Heart right ventricle (tissue), 16 donors: ENCODE data around the gene FUT8. TPM values are rescaled to one million over a fixed set of nuclear protein-coding genes. Genes with fewer than 3 reads are reported as not detected.

ENCODE experiments used
- ATAC-seq, 8 donors: fragments of 200-7000 bp; cut with Tn5 transposase; one replicate each; pipeline ENCODE4 v1.9.1; 2020; ENCODE audit warnings: mild to moderate bottlenecking in 8 of 8, moderate library complexity in 8 of 8, moderate number of reproducible peaks in 1 of 8
- DNase-seq, 2 donors: peaks; one replicate each; pipeline ENCODE4 v3.0.0-alpha.2; 2020
- H3K27ac ChIP-seq, 10 donors: fragments of 200-600 bp; sonication (generic) in 2 of 10; one replicate each; pipeline versions ENCODE4 v1.5.0 to v1.8.0; 2020 to 2022; ENCODE audit warnings: mild to moderate bottlenecking in 3 of 10
- H3K27me3 ChIP-seq, 7 donors: fragments of 200-600 bp; one replicate each; pipeline ENCODE4 v1.8.0; 2021 to 2022; ENCODE audit warnings: mild to moderate bottlenecking in 2 of 7
- H3K36me3 ChIP-seq, 9 donors: fragments of 200-600 bp; sonication (generic) in 1 of 9; one replicate each; pipeline versions ENCODE4 v1.5.0 to v1.8.0; 2020 to 2022; ENCODE audit warnings: mild to moderate bottlenecking in 2 of 9
- H3K4me1 ChIP-seq, 9 donors: fragments of 200-600 bp; sonication (generic) in 1 of 9; one replicate each; pipeline versions ENCODE4 v1.5.0 to v1.8.0; 2020 to 2022; ENCODE audit warnings: mild to moderate bottlenecking in 4 of 9
- H3K4me3 ChIP-seq, 10 donors: fragments of 200-600 bp; sonication (generic) in 2 of 10; one replicate each; pipeline versions ENCODE4 v1.5.0 to v1.8.0; 2020 to 2022; ENCODE audit warnings: mild to moderate bottlenecking in 7 of 10, moderate library complexity in 2 of 10
- H3K9me3 ChIP-seq, 11 donors: fragments of 200-600 bp in 10 of 11; sonication (generic) in 2 of 11; one replicate each; pipeline versions ENCODE4 v1.5.0 to v1.8.0; 2013 to 2022; ENCODE audit warnings: mild to moderate bottlenecking in 2 of 11, control low read depth in 1 of 11, moderate library complexity in 1 of 11
- CTCF ChIP-seq, 9 donors: fragments of 200-600 bp; sonication (generic) in 2 of 9; IDR thresholded peaks; one replicate each; pipeline versions ENCODE4 v1.5.0 to v1.8.0; 2021 to 2022; ENCODE audit warnings: antibody characterized with exemption in 9 of 9, mild to moderate bottlenecking in 5 of 9, moderate library complexity in 1 of 9
- WGBS, 2 donors: extraction: QIAGEN DNeasy Blood & Tissue Kit; methylation state at CpG; one replicate each; pipeline ENCODE4 v1.1.7; 2013; ENCODE audit warnings: inconsistent platforms in 1 of 2; 5-methylcytosine and 5-hydroxymethylcytosine counted together
- intact Hi-C, 10 donors: fragments of 100-400 bp; cut with DNase I; formaldehyde crosslinking; loops; one replicate each; pipeline versions ENCODE4 v1.11.1 to v1.14.2; 2022
- polyA plus RNA-seq, 2 donors: library from polyadenylated mRNA; stranded (reverse); fragments of 200-250 nt; gene quantifications; one replicate each; pipeline ENCODE4 v1.2.3, GENCODE V29; 2013
- total RNA-seq, 10 donors: library from RNA; stranded (reverse); fragmentation: NEBNext Ultra II Directional in 3 of 10; extraction: Animal tissue kit (Norgen Biotek cat#: 25700) in 3 of 10; gene quantifications; one replicate each; pipeline versions ENCODE4 v1.2.1 to v1.2.4, GENCODE V29; 2021 to 2023
- donor health status: Arrhythmogenic right ventricular cardiomyopathy.
- donor health status: ischemic (EF 13 %, LVEDD 7.1; RV severe dilation, severe dysfunction).
- donor health status: healthy with polysubstance abuse.
- donor health status: DM: no; HTN: yes; CAD: no.
- donor health status: DM: no; HTN: no; CAD: no.
- donor health status: ischemic (EF 25% LVEDD 6.9; RV normal size, moderate dysfunction).
- donor health status: ischemic (EF 25% LVEDD 5.7; RV mildly dilated, moderate dysfunction).
- donor health status: healthy.
- donor health status: DM: yes; HTN: yes; CAD: no.
- donor health status: Ischemic cardiomyopathy.
- donor health status: ischemic (EF 35%, LVEDD 5.7; RV mildly dilated, moderate dysfunction).
- donor health status: nonischemic (EF 11% LVEDD 7.7; RV severe dilation, severe dysfunction).
- donor health status: DM: yes; HTN: yes; CAD: no.
- donor health status: PGD.
- donor health status: ischemic (EF 29% LVEDD 5.4; RV normal size, mild dysfunction).
- donor health status: nonischemic (EF 23%, LVEDD 6.1; RV moderate dilation, normal function).

The FUT8 gene
- total and polyA plus RNA-seq, 12 donors, result 2.9 to 16.1 (median 9.9) TPM

- no peak for ATAC-seq
- TF ChIP-seq CTCF (IDR thresholded peaks at IDR 0.05), result no peak
- Histone ChIP-seq H3K27me3 (no peaks in the 10 kb centered on the region), H3K27ac (no peak overlapping the region), H3K36me3 (no peaks in the 10 kb centered on the region), H3K9me3 (peaks cover 0 to 21% (median 8%) of the 10 kb centered on the region in 11 donors), H3K4me1 (no peaks in the 10 kb centered on the region), H3K4me3 (no peak overlapping the region)
- no peak for DNase-seq
- intact Hi-C loops, result no loop called here
- WGBS, 2 donors, result 71 to 73% methylated on average over 4 of the region's 4 CpGs
These were observed 20.2 kb upstream of the FUT8 start for GRCh38 chr14:65392296-65392695.

- no peak overlapping the region for H3K27ac ChIP-seq
- WGBS, 2 donors, result 65 to 69% methylated on average over 5 of the region's 5 CpGs
- intact Hi-C loops, result no loop called here
- no peak for TF ChIP-seq CTCF (IDR thresholded peaks at IDR 0.05)
- H3K27me3 ChIP-seq, result no peaks in the 10 kb centered on the region
- peaks cover 0 to 21% (median 8%) of the 10 kb centered on the region in 11 donors for H3K9me3 ChIP-seq
- H3K4me1 ChIP-seq, result no peaks in the 10 kb centered on the region
- no peaks in the 10 kb centered on the region for H3K36me3 ChIP-seq
- DNase-seq, result no peak
- H3K4me3 ChIP-seq, result no peak overlapping the region
- no peak for ATAC-seq
These were observed 16.2 kb upstream of the FUT8 start for GRCh38 chr14:65396082-65396910.

- ATAC-seq (no peak), DNase-seq (no peak)
- Histone ChIP-seq H3K36me3 (no peaks in the 10 kb centered on the region), H3K27ac (no peak overlapping the region), H3K9me3 (no peaks in the 10 kb centered on the region), H3K27me3 (no peaks in the 10 kb centered on the region), H3K4me1 (no peaks in the 10 kb centered on the region), H3K4me3 (no peak overlapping the region)
- intact Hi-C loops, result loop anchor here in 1 of 10 donors (10.0 kb wide), 1 partner anchor 108 kb away; no protein-coding TSS in a partner anchor
- no peak for TF ChIP-seq CTCF (IDR thresholded peaks at IDR 0.05)
These were observed 9.3 kb upstream of the FUT8 start for GRCh38 chr14:65403231-65403630.

- Histone ChIP-seq H3K4me3 (no peak overlapping the region), H3K27ac (no peak overlapping the region), H3K36me3 (no peaks in the 10 kb centered on the region), H3K9me3 (no peaks in the 10 kb centered on the region), H3K27me3 (no peaks in the 10 kb centered on the region), H3K4me1 (peaks cover 0 to 8% (median 5%) of the 10 kb centered on the region in 9 donors)
- intact Hi-C loops, result loop anchor here in 1 of 10 donors (10.0 kb wide), 1 partner anchor 113 kb away; no protein-coding TSS in a partner anchor
- DNase-seq, result no peak
- WGBS, 2 donors, result 83 to 94% methylated on average over 3 of the region's 3 CpGs
- no peak for TF ChIP-seq CTCF (IDR thresholded peaks at IDR 0.05)
- no peak for ATAC-seq
These were observed 4.4 kb upstream of the FUT8 start for GRCh38 chr14:65408113-65408512.
